Spleen (tissue), 11 donors: ENCODE data around the gene MAN1C1. TPM values are rescaled to one million over a fixed set of nuclear protein-coding genes. Genes with fewer than 3 reads are reported as not detected.
A peak's percentile ranks its signal among the peaks of the same experiment; 100 is the strongest.

Source experiments
- DNase-seq: peaks from one replicate; pipeline ENCODE4 v3.0.0-alpha.2; 2020
- H3K27ac ChIP-seq, 8 donors: fragments of 200-600 bp; sonication (generic) in 7 of 8; 1 replicate in 4 of 8; 2 replicates in 4 of 8; pipeline versions ENCODE4 v1.5.0 to v1.8.0; 2016 to 2021; ENCODE audit warnings: inconsistent platforms in 4 of 8, mild to moderate bottlenecking in 4 of 8, moderate library complexity in 1 of 8
- H3K27me3 ChIP-seq, 7 donors: fragments of 200-600 bp; sonication (generic) in 6 of 7; replicated peaks in 1 of 7; 1 replicate in 4 of 7; 2 replicates in 3 of 7; pipeline versions ENCODE4 v1.5.0 to v1.8.0; 2016 to 2021; ENCODE audit warnings: inconsistent platforms in 3 of 7, mild to moderate bottlenecking in 1 of 7
- H3K36me3 ChIP-seq, 6 donors: fragments of 200-600 bp; sonication (generic) in 5 of 6; 1 replicate in 4 of 6; 2 replicates in 2 of 6; pipeline versions ENCODE4 v1.5.0 to v1.8.0; 2016 to 2021; ENCODE audit warnings: inconsistent platforms in 2 of 6
- H3K4me1 ChIP-seq, 6 donors: fragments of 200-600 bp; sonication (generic) in 5 of 6; 1 replicate in 3 of 6; 2 replicates in 3 of 6; pipeline versions ENCODE4 v1.5.0 to v1.8.0; 2016 to 2021; ENCODE audit warnings: inconsistent platforms in 3 of 6
- H3K4me3 ChIP-seq, 8 donors: fragments of 200-600 bp; sonication (generic) in 7 of 8; 1 replicate in 4 of 8; 2 replicates in 4 of 8; pipeline versions ENCODE4 v1.5.0 to v1.8.0; 2016 to 2021; ENCODE audit warnings: inconsistent platforms in 4 of 8, mild to moderate bottlenecking in 4 of 8, moderate library complexity in 2 of 8
- H3K9me3 ChIP-seq, 8 donors: fragments of 200-600 bp; sonication (generic) in 7 of 8; 1 replicate in 4 of 8; 2 replicates in 4 of 8; pipeline versions ENCODE4 v1.5.0 to v1.8.0; 2016 to 2021; ENCODE audit warnings: inconsistent platforms in 4 of 8
- POLR2A ChIP-seq, 3 donors: fragments of 450-650 bp; IDR thresholded peaks; one replicate each; pipeline ENCODE4 v1.5.1; 2017; ENCODE audit warnings: antibody characterized with exemption in 3 of 3, mild to moderate bottlenecking in 1 of 3
- POLR2AphosphoS5 ChIP-seq, 3 donors: sonication (generic); formaldehyde crosslinking; IDR thresholded peaks; one replicate each; pipeline ENCODE4 v1.5.1; 2017; ENCODE audit warnings: antibody characterized with exemption in 3 of 3
- WGBS, 5 donors: extraction: QIAGEN DNeasy Blood & Tissue Kit in 3 of 5; methylation state at CpG; one replicate each; pipeline versions ENCODE4 v1.1.5 to v1.1.7; 2013 to 2018; 5-methylcytosine and 5-hydroxymethylcytosine counted together
- intact Hi-C: fragments of 100-400 bp; cut with DNase I; formaldehyde crosslinking; loops from one replicate; pipeline ENCODE4 v1.15.0; 2023; ENCODE audit warnings: low total_unique reads
- polyA plus RNA-seq, 3 donors: library from polyadenylated mRNA; stranded (reverse); fragments of 200-250 nt; gene quantifications; one replicate each; pipeline ENCODE4 v1.2.1, GENCODE V29; 2013
- total RNA-seq, 7 donors: library from RNA; depleted of rRNA in 3 of 7; stranded (reverse); fragments of >200 nt in 3 of 7; fragmentation: NEBNext Ultra II Directional in 4 of 7; extraction: Animal tissue kit (Norgen Biotek cat#: 25700) in 4 of 7; gene quantifications; one replicate each; pipeline versions ENCODE4 v1.1.0 to v1.2.1, GENCODE V29; 2016 to 2021
- TF ChIP-seq, protein P1 (sequence below), 11 experiments: fragments of 200-600 bp in 7 of 11; fragments of 450-650 bp in 4 of 11; sonication (generic) in 4 of 11; IDR thresholded peaks in 8 of 11; conservative IDR thresholded peaks in 3 of 11; 1 replicate in 7 of 11; 2 replicates in 4 of 11; pipeline versions ENCODE4 v1.4.0 to v1.8.0; 2016 to 2021; ENCODE audit warnings: antibody characterized with exemption in 11 of 11, inconsistent platforms in 4 of 11, mild to moderate bottlenecking in 1 of 11
- donor health status: healthy with polysubstance abuse.
- donor health status: DM: no; HTN: no; CAD: no; lungs with moderate emphysema.
- donor health status: DM: no; HTN: no; CAD: no.
- donor health status: Bipolar disorder and iron deficiency.
- donor health status: healthy.
- donor health status: DM: no; HTN: no; CAD: no.
- donor health status: DM: yes; HTN: yes; CAD: no.

MAN1C1 gene
- total and polyA plus RNA-seq, 10 donors, result 4.6 to 54.3 (median 41.1) TPM

DNA sequence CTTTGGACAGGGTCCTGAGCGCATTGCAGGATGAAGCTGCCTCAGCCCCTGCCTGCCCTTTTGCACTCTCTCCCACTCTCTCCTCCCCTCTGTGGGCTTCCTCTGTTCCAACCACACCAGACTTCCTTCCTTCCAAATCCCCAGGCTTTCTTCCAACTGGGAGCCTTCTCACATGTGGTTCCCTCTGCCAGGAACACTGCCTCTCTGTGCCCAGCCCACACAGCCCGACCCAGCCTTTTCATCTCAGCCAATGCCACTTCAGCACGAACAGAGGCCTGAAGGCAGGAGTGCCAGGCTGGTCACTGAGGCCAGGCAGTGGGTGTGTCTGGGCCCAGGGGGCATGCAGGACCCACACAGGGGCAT is 189.3 kb downstream of the MAN1C1 start:
- intact Hi-C loops, result loop anchor here (10.0 kb wide), 1 partner anchor 281 kb away; no protein-coding TSS in a partner anchor
- TF ChIP-seq POLR2AphosphoS5 (IDR thresholded peaks at IDR 0.05), result peak; percentile 14 to 56 (median 42)
- no peak for TF ChIP-seq POLR2A (IDR thresholded peaks at IDR 0.05)
- Histone ChIP-seq H3K27me3 (no peaks in the 10 kb centered on the region), H3K4me3 (no peak overlapping the region), H3K4me1 (peaks cover 23 to 100% (median 88%) of the 10 kb centered on the region in 6 donors), H3K27ac (peak overlapping the region; percentile 9 to 72 (median 62)), H3K36me3 (peaks cover 0 to 60% (median 13%) of the 10 kb centered on the region in 6 donors), H3K9me3 (no peaks in the 10 kb centered on the region)
- DNase-seq, result peak; percentile 80
- WGBS, 5 donors, result 43 to 70% (median 56%) methylated on average over 3 of the region's 3 CpGs

DNA sequence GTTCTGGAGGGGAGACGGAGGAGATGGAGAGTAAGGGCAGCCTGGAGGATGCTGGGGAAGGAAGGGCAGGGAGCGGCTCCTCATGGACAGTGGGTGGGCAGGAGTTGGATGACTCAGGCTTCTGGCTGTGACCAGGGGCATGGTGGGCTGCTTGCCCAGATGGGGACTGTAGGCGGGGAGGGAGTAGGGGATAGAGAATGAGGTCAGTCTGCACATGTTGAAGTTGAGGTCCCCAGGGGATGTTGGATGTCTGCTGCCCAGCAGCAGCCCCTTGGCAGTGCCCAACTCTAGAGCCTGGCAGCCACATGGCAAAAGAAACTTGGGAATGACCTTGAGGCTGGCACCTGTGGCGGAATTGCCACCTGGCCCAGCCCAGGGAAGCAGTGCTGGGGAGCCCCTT is 189.8 kb downstream of the MAN1C1 start:
- peak; percentile 68 for DNase-seq

DNA sequence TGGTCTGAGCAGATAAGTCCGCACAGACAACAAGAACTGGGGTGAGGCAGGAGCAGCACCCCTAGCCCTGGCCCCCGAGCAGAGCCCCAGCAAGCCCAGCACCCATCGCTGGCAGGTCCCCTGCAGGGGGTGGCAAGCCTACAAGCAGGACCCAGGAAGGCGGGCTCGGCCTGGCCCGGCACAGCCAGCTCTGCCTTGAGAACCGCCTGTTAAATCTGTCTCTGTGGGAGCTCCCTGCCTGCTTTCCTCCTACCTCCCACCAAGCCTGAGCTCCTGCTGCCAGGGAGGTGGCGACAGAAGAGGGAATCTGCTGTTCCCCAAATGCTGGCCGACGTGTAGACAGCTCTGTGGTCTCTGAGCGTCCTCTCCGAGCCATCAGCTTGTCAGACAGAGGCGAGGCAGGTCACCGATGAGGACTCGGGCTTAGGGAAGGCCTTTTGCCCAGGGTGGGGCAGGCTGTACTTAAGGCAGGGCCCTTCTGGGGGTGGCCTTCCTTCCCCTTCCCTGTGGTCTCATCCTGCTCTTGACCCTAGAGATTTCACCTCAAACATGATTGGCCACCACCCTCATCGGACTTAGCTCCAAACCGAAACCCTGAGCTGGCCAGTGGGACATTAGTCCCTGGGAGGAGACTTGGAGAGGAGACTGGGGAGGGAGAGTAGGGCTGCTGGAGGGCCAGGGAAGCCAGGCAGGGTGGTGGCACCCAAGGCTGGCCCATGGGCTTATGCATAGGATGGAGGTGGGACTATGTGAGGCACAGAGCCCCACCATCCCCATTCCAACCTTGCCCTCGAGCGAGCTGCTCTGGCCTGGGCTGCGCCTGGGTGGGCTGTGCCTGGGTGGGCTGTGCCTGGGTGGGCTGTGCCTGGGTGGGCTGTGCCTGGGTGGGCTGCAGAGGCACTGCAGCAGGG is 191.1 kb downstream of the MAN1C1 start:
- no peaks in the 10 kb centered on the region for H3K9me3 ChIP-seq
- peak; percentile 67 for DNase-seq
- intact Hi-C loops, result loop anchor here (10.0 kb wide), 1 partner anchor 283 kb away; no protein-coding TSS in a partner anchor
- TF ChIP-seq, protein P1, sequence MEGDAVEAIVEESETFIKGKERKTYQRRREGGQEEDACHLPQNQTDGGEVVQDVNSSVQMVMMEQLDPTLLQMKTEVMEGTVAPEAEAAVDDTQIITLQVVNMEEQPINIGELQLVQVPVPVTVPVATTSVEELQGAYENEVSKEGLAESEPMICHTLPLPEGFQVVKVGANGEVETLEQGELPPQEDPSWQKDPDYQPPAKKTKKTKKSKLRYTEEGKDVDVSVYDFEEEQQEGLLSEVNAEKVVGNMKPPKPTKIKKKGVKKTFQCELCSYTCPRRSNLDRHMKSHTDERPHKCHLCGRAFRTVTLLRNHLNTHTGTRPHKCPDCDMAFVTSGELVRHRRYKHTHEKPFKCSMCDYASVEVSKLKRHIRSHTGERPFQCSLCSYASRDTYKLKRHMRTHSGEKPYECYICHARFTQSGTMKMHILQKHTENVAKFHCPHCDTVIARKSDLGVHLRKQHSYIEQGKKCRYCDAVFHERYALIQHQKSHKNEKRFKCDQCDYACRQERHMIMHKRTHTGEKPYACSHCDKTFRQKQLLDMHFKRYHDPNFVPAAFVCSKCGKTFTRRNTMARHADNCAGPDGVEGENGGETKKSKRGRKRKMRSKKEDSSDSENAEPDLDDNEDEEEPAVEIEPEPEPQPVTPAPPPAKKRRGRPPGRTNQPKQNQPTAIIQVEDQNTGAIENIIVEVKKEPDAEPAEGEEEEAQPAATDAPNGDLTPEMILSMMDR (IDR thresholded peaks at IDR 0.05 in 8 of 11, conservative IDR thresholded peaks at IDR 0.05 in 3 of 11), result no peak
- peak in 2 of 3 donors; percentile 20 to 51 for TF ChIP-seq POLR2AphosphoS5 (IDR thresholded peaks at IDR 0.05)
- no peak overlapping the region for H3K4me3 ChIP-seq
- 75 to 89% (median 82%) methylated on average over 14 to 20 of the region's 20 CpGs for WGBS, 5 donors
- peak overlapping the region in 6 of 8 donors; percentile 13 to 72 (median 66) for H3K27ac ChIP-seq
- H3K36me3 ChIP-seq, result peaks cover 0 to 75% (median 19%) of the 10 kb centered on the region in 6 donors
- peaks cover 20 to 89% (median 77%) of the 10 kb centered on the region in 6 donors for H3K4me1 ChIP-seq
- no peaks in the 10 kb centered on the region for H3K27me3 ChIP-seq

More for the DNA sequence above, 189.8 kb downstream of the MAN1C1 start:
- no peaks in the 10 kb centered on the region for H3K27me3 ChIP-seq
- no peak for TF ChIP-seq POLR2A (IDR thresholded peaks at IDR 0.05)
- TF ChIP-seq, protein P1 (IDR thresholded peaks at IDR 0.05 in 8 of 11, conservative IDR thresholded peaks at IDR 0.05 in 3 of 11), result no peak
- no peak for TF ChIP-seq POLR2AphosphoS5 (IDR thresholded peaks at IDR 0.05)
- 69 to 92% (median 73%) methylated on average over 4 of the region's 4 CpGs for WGBS, 5 donors
- peak overlapping the region in 6 of 8 donors; percentile 43 to 72 (median 66) for H3K27ac ChIP-seq
- H3K9me3 ChIP-seq, result no peaks in the 10 kb centered on the region
- H3K4me1 ChIP-seq, result peaks cover 22 to 100% (median 88%) of the 10 kb centered on the region in 6 donors
- intact Hi-C loops, result loop anchor here (10.0 kb wide), 1 partner anchor 282 kb away; no protein-coding TSS in a partner anchor
- H3K4me3 ChIP-seq, result no peak overlapping the region
- H3K36me3 ChIP-seq, result peaks cover 0 to 64% (median 15%) of the 10 kb centered on the region in 6 donors

DNA sequence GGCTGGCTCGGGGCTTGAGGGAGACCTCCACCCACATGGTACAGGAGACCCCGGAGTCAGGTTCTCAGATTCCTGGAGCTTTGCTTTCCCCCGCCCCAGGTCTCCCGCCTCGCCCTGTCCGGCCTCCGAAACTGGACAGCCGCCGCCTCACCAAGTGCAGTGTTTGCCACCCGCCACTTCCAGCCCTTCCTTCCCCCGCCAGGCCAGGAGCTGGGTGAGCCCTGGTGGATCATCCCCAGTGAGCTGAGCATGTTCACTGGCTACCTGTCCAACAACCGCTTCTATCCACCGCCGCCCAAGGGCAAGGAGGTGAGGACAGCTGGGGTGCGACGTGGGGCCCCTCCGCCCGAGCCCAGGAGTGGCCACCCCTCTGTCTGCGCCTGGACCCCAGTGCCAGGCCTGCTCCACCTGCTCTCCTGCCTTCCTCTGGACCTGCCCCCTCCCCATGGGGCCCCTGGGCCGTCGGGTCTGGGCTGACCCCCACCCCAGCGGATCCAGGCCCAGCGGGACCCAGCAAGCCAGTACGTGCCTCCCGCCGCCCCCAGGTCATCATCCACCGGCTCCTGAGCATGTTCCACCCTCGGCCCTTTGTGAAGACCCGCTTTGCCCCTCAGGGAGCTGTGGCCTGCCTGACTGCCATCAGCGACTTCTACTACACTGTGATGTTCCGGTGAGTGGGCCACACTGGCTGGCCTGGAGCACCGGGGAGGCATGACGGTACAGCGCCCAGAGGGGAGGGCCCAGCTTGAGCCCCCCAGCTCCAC is 192.1 kb downstream of the MAN1C1 start:
- Histone ChIP-seq H3K27me3 (no peaks in the 10 kb centered on the region), H3K4me3 (peak overlapping the region in 1 of 8 donors; percentile 7), H3K36me3 (peaks cover 0 to 85% (median 20%) of the 10 kb centered on the region in 6 donors), H3K9me3 (no peaks in the 10 kb centered on the region), H3K4me1 (peaks cover 16 to 80% (median 68%) of the 10 kb centered on the region in 6 donors), H3K27ac (peak overlapping the region in 3 of 8 donors; percentile 18 to 72 (median 64))
- 84 to 92% (median 89%) methylated on average over 23 to 34 of the region's 34 CpGs for WGBS, 5 donors
- TF ChIP-seq POLR2AphosphoS5 (IDR thresholded peaks at IDR 0.05) (no peak), POLR2A (IDR thresholded peaks at IDR 0.05) (no peak)
- TF ChIP-seq, protein P1 (IDR thresholded peaks at IDR 0.05 in 8 of 11, conservative IDR thresholded peaks at IDR 0.05 in 3 of 11), result no peak
- intact Hi-C loops, result loop anchor here (10.0 kb wide), 1 partner anchor 284 kb away; no protein-coding TSS in a partner anchor
- no peak for DNase-seq
